GM12878 (cell line): ENCODE results near the gene PXDC1. TPM values are rescaled to one million over a fixed set of nuclear protein-coding genes. Genes with fewer than 3 reads are reported as not detected.

Experiments used
- ATAC-seq: fragments of 200-7000 bp; cut with Tn5 transposase; 3 replicates; pipeline ENCODE4 v1.9.1; 2020; ENCODE audit warnings: mild to moderate bottlenecking, moderate library complexity
- BruUV-seq: library from RNA; stranded (reverse); fragments of 400-500 nt; replicated peaks from 2 replicates; lab custom pipeline; 2021; lab: Mats Ljungman, UMichigan
- CTCF ChIA-PET: fragments of 300-600 bp; sonication (Branson Sonifier 250); formaldehyde crosslinking; extraction: SDS; loops from one replicate; lab custom pipeline; 2021; ENCODE audit warnings: inconsistent platforms; lab: Yijun Ruan, JAX
- POLR2A ChIA-PET: fragments of 350-600 bp; formaldehyde crosslinking; extraction: SDS; loops from one replicate; lab custom pipeline; 2021; ENCODE audit warnings: inconsistent platforms; lab: Charles Lee
- RAD21 ChIA-PET: fragments of 300-600 bp; sonication (Branson Sonifier 250); formaldehyde crosslinking; loops from one replicate; lab custom pipeline; 2023; ENCODE audit warnings: antibody characterized with exemption; ENCODE audit not compliant: unreplicated experiment; lab: Charles Lee
- SMC1A ChIA-PET: fragments of 300-600 bp; sonication (Branson Sonifier 250); formaldehyde crosslinking; loops from one replicate; lab custom pipeline; 2023; ENCODE audit not compliant: unreplicated experiment, uncharacterized antibody; lab: Charles Lee
- DNase-seq: peaks from one replicate; pipeline ENCODE4 v3.0.0-alpha.2; 2011; ENCODE audit warnings: low read depth, low spot score
- FAIRE-seq: peaks from 3 replicates; lab custom pipeline; 2011; peaks lifted over from hg19 to GRCh38; lab: Jason Lieb, UNC
- H2AFZ ChIP-seq: 2 replicates; pipeline ENCODE4 v1.6.0; 2011; ENCODE audit warnings: low read depth, low read length, control low read depth; ENCODE audit not compliant: control insufficient read depth
- H3K27ac ChIP-seq: 2 replicates; pipeline ENCODE4 v1.5.1; 2011; ENCODE audit warnings: control low read depth; ENCODE audit not compliant: control insufficient read depth, insufficient read depth
- H3K27me3 ChIP-seq, 2 experiments: replicated peaks in 1 of 2; 2 replicates each; pipeline versions ENCODE4 v1.6.0 to v1.6.1; 2011; ENCODE audit warnings: low read length in 1 of 2; ENCODE audit not compliant: control insufficient read depth in 2 of 2, insufficient read depth in 2 of 2
- H3K36me3 ChIP-seq, 2 experiments: 2 replicates each; pipeline ENCODE4 v1.5.1; 2011; ENCODE audit warnings: low read length in 1 of 2; ENCODE audit not compliant: control insufficient read depth in 2 of 2, insufficient read depth in 2 of 2
- H3K4me1 ChIP-seq: 2 replicates; pipeline ENCODE4 v1.6.1; 2011; ENCODE audit warnings: mild to moderate bottlenecking, low read length, moderate library complexity, mixed read lengths; ENCODE audit not compliant: control insufficient read depth, insufficient read depth
- H3K4me2 ChIP-seq: 2 replicates; pipeline ENCODE4 v1.6.0; 2011; ENCODE audit warnings: control low read depth; ENCODE audit not compliant: control insufficient read depth, insufficient read depth
- H3K4me3 ChIP-seq: fragments of 200-600 bp; sonication (generic); 2 replicates; pipeline ENCODE4 v1.5.1; 2016
- H3K79me2 ChIP-seq: 2 replicates; pipeline ENCODE4 v1.6.0; 2011; ENCODE audit warnings: low read length; ENCODE audit not compliant: control insufficient read depth, insufficient read depth
- H3K9ac ChIP-seq: 2 replicates; pipeline ENCODE4 v1.8.0; 2011; ENCODE audit warnings: low read length, control low read depth, mixed read lengths; ENCODE audit not compliant: control insufficient read depth, insufficient read depth
- H3K9me3 ChIP-seq: replicated peaks from 3 replicates; pipeline ENCODE4 v1.5.1; 2011; ENCODE audit warnings: mild to moderate bottlenecking, low read length; ENCODE audit not compliant: control insufficient read depth, insufficient read depth
- H4K20me1 ChIP-seq: 2 replicates; pipeline ENCODE4 v1.6.0; 2011; ENCODE audit not compliant: control insufficient read depth, insufficient read depth
- BRCA1 ChIP-seq: IDR thresholded peaks from 2 replicates; pipeline ENCODE4 v1.6.1; 2011; ENCODE audit warnings: low read depth, low read length, improper control_type of control experiment
- CTCF ChIP-seq, 3 experiments: IDR thresholded peaks in 2 of 3; conservative IDR thresholded peaks in 1 of 3; 2 replicates each; pipeline ENCODE4 v1.5.1; 2011; ENCODE audit warnings: low read depth in 3 of 3, low read length in 3 of 3, mild to moderate bottlenecking in 3 of 3, control low read depth in 2 of 3, moderate library complexity in 2 of 3, inconsistent platforms in 1 of 3, mixed read lengths in 1 of 3; ENCODE audit not compliant: control insufficient read depth in 2 of 3, insufficient read depth in 1 of 3; ENCODE audit errors: extremely low read depth in 1 of 3
- DPF2 ChIP-seq: fragments of 450-650 bp; IDR thresholded peaks from 2 replicates; pipeline ENCODE4 v1.6.1; 2017; ENCODE audit warnings: mild to moderate bottlenecking
- EGR1 ChIP-seq, 2 experiments: IDR thresholded peaks; 1 replicate in 1 of 2; 2 replicates in 1 of 2; pipeline ENCODE4 v1.6.1; 2011 to 2012; ENCODE audit warnings: low read depth in 2 of 2, low read length in 2 of 2, borderline replicate concordance in 1 of 2, mild to moderate bottlenecking in 1 of 2, moderate library complexity in 1 of 2
- HDAC6 ChIP-seq: fragments of 200-600 bp; sonication (generic); IDR thresholded peaks from one replicate; pipeline ENCODE4 v1.8.0; 2017; ENCODE audit warnings: antibody characterized with exemption; ENCODE audit not compliant: unreplicated experiment
- JUNB ChIP-seq: IDR thresholded peaks from 2 replicates; pipeline ENCODE4 v1.6.1; 2016; ENCODE audit warnings: antibody characterized with exemption, mild to moderate bottlenecking
- NBN ChIP-seq: fragments of 450-650 bp; IDR thresholded peaks from 2 replicates; pipeline ENCODE4 v1.6.1; 2016
- RFX5 ChIP-seq: IDR thresholded peaks from 2 replicates; pipeline ENCODE4 v1.6.1; 2011; ENCODE audit warnings: low read depth, low read length, improper control_type of control experiment
- SUZ12 ChIP-seq: fragments of 200-600 bp; sonication (generic); IDR thresholded peaks from one replicate; pipeline ENCODE4 v1.6.1; 2018; ENCODE audit warnings: antibody characterized with exemption, mild to moderate bottlenecking; ENCODE audit not compliant: unreplicated experiment
- WGBS: methylation state at CpG from one replicate; pipeline ENCODE4 v1.1.6; 2016; ENCODE audit warnings: low lambda C conversion rate; ENCODE audit not compliant: insufficient replicate concordance, insufficient coverage; ENCODE audit errors: missing lambda C conversion rate; 5-methylcytosine and 5-hydroxymethylcytosine counted together
- in situ Hi-C: fragments of 300-500 bp; cut with MboI; formaldehyde crosslinking; loops from 9 replicates; pipeline ENCODE4 v1.14.3; 2018; ENCODE audit warnings: mixed read lengths
- intact Hi-C: fragments of 100-400 bp; cut with micrococcal nuclease; formaldehyde crosslinking; loops from one replicate; pipeline ENCODE4 v1.14.2; 2022; ENCODE audit not compliant: unreplicated experiment
- polyA plus RNA-seq, 11 experiments: library from polyadenylated mRNA; depleted of rRNA in 4 of 11; unstranded in 6 of 11; stranded (reverse) in 5 of 11; fragments of >200 nt; fragmentation: Nextera tagmentation in 4 of 11; fragmentation: Illumina TruSeq in 1 of 11; extraction: Ambion mirVana in 4 of 11; extraction: Trizol in 1 of 11; gene quantifications; 1 replicate in 1 of 11; 2 replicates in 10 of 11; pipeline versions ENCODE4 v1.2.1 to v1.2.3, GENCODE V29; 2011 to 2016; ENCODE audit warnings: inconsistent platforms in 2 of 11, missing spikeins in 2 of 11, low read depth in 1 of 11
- total RNA-seq, 4 experiments: library from RNA; depleted of rRNA in 3 of 4; stranded (reverse); fragments of >200 nt in 3 of 4; fragmentation: Illumina TruSeq in 1 of 4; extraction: Trizol in 1 of 4; gene quantifications; 2 replicates each; pipeline versions ENCODE4 v1.2.1 to v1.2.3, GENCODE V29; 2013 to 2021

Gene PXDC1
- total and polyA plus RNA-seq, 10 of the 15 experiments (the other 5 are each of a cell fraction or from before 2014, with no cell fraction given), result 0.03 to 0.72 (median 0.32) TPM; not detected in 2

GRCh38 chr6:3786141-3786540 lies 34.6 kb upstream of the PXDC1 start (continued):
- no peak for TF ChIP-seq HDAC6
- TF ChIP-seq NBN, result no peak
- TF ChIP-seq DPF2, result no peak
- no peak for TF ChIP-seq CTCF (IDR thresholded peaks at IDR 0.05 in 2 of 3, conservative IDR thresholded peaks at IDR 0.05 in 1 of 3; ENCODE audit: control insufficient read depth in 2 of 3, extremely low read depth in 1 of 3, insufficient read depth in 1 of 3, low read depth in 3 of 3, low read length in 3 of 3)
- TF ChIP-seq RFX5, result no peak
- TF ChIP-seq SUZ12, result no peak
- TF ChIP-seq JUNB, result no peak

- RAD21 ChIA-PET, result no interaction called here
- TF ChIP-seq BRCA1 (no peak), EGR1 (IDR thresholded peaks at IDR 0.05; ENCODE audit: borderline replicate concordance in 1 of 2, low read depth in 2 of 2, low read length in 2 of 2) (no peak)
- peaks cover 0 to 3% of the 10 kb centered on the region in 2 experiments; a peak in 2 of 4 replicates for H3K27me3 ChIP-seq
- no TSS peak for BruUV-seq
- H3K27ac ChIP-seq, result no peak overlapping the region
- no peaks in the 10 kb centered on the region for H3K9me3 ChIP-seq
- intact Hi-C loops (no loop called here), in situ Hi-C loops (no loop called here)
- no peak for FAIRE-seq
- no peaks in the 10 kb centered on the region for H3K36me3 ChIP-seq
- H2AFZ ChIP-seq, result no peak overlapping the region
- no peaks in the 10 kb centered on the region for H3K79me2 ChIP-seq
- H3K9ac ChIP-seq, result no peak overlapping the region
- H3K4me1 ChIP-seq, result no peaks in the 10 kb centered on the region
- CTCF ChIA-PET, result interaction anchor here (0.6 kb wide), 1 partner anchor 206 kb away, joined by 3 read pairs; no protein-coding TSS in a partner anchor
- no peaks in the 10 kb centered on the region for H4K20me1 ChIP-seq
- no peak for ATAC-seq
- no peak overlapping the region for H3K4me2 ChIP-seq
- SMC1A ChIA-PET, result no interaction called here
- H3K4me3 ChIP-seq, result no peak overlapping the region
- 26% methylated on average over 5 of the region's 5 CpGs for WGBS
- POLR2A ChIA-PET, result no interaction called here
- no peak for DNase-seq
Observed at GRCh38 chr6:3785745-3786098, 34.2 kb upstream of the PXDC1 start.
